K562 (cell line): ENCODE measurements around the gene PCK1. TPM values are rescaled to one million over a fixed set of nuclear protein-coding genes. Genes with fewer than 3 reads are reported as not detected.
"Not testable (repeated sequence)": the region's sequence is repeated elsewhere in the genome, so short reads cannot be mapped to it uniquely, and the experiment has no call there.

Source experiments
- ATAC-seq: fragments of 200-7000 bp; cut with Tn5 transposase; 3 replicates; pipeline ENCODE4 v1.9.1; 2020; ENCODE audit warnings: moderate library complexity
- BruUV-seq: library from RNA; stranded (reverse); fragments of 400-500 nt; replicated peaks from 2 replicates; lab custom pipeline; 2021; lab: Mats Ljungman, UMichigan
- CTCF ChIA-PET: fragments of 300-600 bp; formaldehyde crosslinking; extraction: SDS; loops from one replicate; lab custom pipeline; 2021; ENCODE audit warnings: low intra/inter-chr PET ratio; lab: Yijun Ruan, JAX
- POLR2A ChIA-PET: fragments of 300-600, 350-650 bp; sonication (Branson Sonifier 250); formaldehyde crosslinking; extraction: SDS; loops from one replicate; lab custom pipeline; 2021; ENCODE audit warnings: antibody characterized with exemption, inconsistent platforms; lab: Yijun Ruan, JAX
- DNase-seq, 4 experiments: peaks; one replicate each; pipeline versions ENCODE4 v3.0.0 to v3.0.0-alpha.2; 2011 to 2018; ENCODE audit warnings: low spot score in 3 of 4, mixed read lengths in 3 of 4; ENCODE audit errors: extremely low read depth in 1 of 4
- FAIRE-seq: peaks from 2 replicates; lab custom pipeline; 2011; peaks lifted over from hg19 to GRCh38; lab: Jason Lieb, UNC
- H2AFZ ChIP-seq: 2 replicates; pipeline ENCODE4 v1.6.0; 2011; ENCODE audit warnings: low read depth, low read length, control low read depth, inconsistent platforms
- H3K27ac ChIP-seq: fragments of 200-600 bp; 3 replicates; pipeline ENCODE4 v1.8.0; 2011; ENCODE audit warnings: low read depth, mild to moderate bottlenecking, control low read depth, inconsistent platforms, low read length, moderate library complexity, mixed read lengths; ENCODE audit errors: extremely low read depth
- H3K27me3 ChIP-seq, 2 experiments: fragments of 300-600 bp in 1 of 2; 2 replicates in 1 of 2; 3 replicates in 1 of 2; pipeline versions ENCODE4 v1.6.0 to v1.8.0; 2011; ENCODE audit warnings: inconsistent platforms in 2 of 2, low read length in 2 of 2, mild to moderate bottlenecking in 1 of 2, mixed read lengths in 1 of 2, moderate library complexity in 1 of 2; ENCODE audit not compliant: control insufficient read depth in 2 of 2, insufficient read depth in 2 of 2
- H3K36me3 ChIP-seq: fragments of 300-600 bp; 3 replicates; pipeline ENCODE4 v1.8.0; 2011; ENCODE audit warnings: mild to moderate bottlenecking, low read length, inconsistent platforms; ENCODE audit not compliant: control insufficient read depth, insufficient read depth
- H3K4me1 ChIP-seq, 2 experiments: fragments of 200-600 bp in 1 of 2; replicated peaks in 1 of 2; 2 replicates in 1 of 2; 3 replicates in 1 of 2; pipeline versions ENCODE4 v1.5.1 to v1.8.0; 2011; ENCODE audit warnings: inconsistent platforms in 2 of 2, low read length in 2 of 2, mild to moderate bottlenecking in 1 of 2, mixed read lengths in 1 of 2, moderate library complexity in 1 of 2; ENCODE audit not compliant: control insufficient read depth in 2 of 2, insufficient read depth in 2 of 2
- H3K4me2 ChIP-seq: 2 replicates; pipeline ENCODE4 v1.6.1; 2011; ENCODE audit warnings: low read length, control low read depth, inconsistent platforms, mixed read lengths; ENCODE audit not compliant: insufficient read depth
- H3K4me3 ChIP-seq: fragments of 200-600 bp; sonication (generic), shearing (Covaris generic); 2 replicates; pipeline ENCODE4 v1.5.1; 2016; ENCODE audit warnings: control low read depth, inconsistent platforms
- H3K79me2 ChIP-seq: fragments of 200-600 bp; 3 replicates; pipeline ENCODE4 v1.8.0; 2011; ENCODE audit warnings: low read length, inconsistent platforms; ENCODE audit not compliant: control insufficient read depth, insufficient read depth
- H3K9ac ChIP-seq, 2 experiments: 2 replicates each; pipeline versions ENCODE4 v1.6.0 to v1.6.1; 2011; ENCODE audit warnings: low read depth in 2 of 2, low read length in 2 of 2, control low read depth in 1 of 2, inconsistent platforms in 1 of 2, mild to moderate bottlenecking in 1 of 2, mixed read lengths in 1 of 2; ENCODE audit not compliant: insufficient read depth in 1 of 2
- H3K9me1 ChIP-seq: one replicate; pipeline ENCODE4 v1.6.0; 2011; ENCODE audit warnings: inconsistent platforms, mild to moderate bottlenecking, low read length, moderate library complexity; ENCODE audit not compliant: control insufficient read depth, insufficient read depth
- H3K9me3 ChIP-seq: replicated peaks from 2 replicates; pipeline ENCODE4 v1.5.1; 2011; ENCODE audit warnings: low read depth, low read length, inconsistent platforms; ENCODE audit not compliant: control insufficient read depth, insufficient read depth
- H4K20me1 ChIP-seq: replicated peaks from 2 replicates; pipeline ENCODE4 v1.6.1; 2011; ENCODE audit warnings: low read length, inconsistent platforms, mixed read lengths; ENCODE audit not compliant: control insufficient read depth, insufficient read depth
- CREB3L1 ChIP-seq: fragments of 450-650 bp; IDR thresholded peaks from 2 replicates; pipeline ENCODE4 v1.6.1; 2014; ENCODE audit warnings: low read depth, mild to moderate bottlenecking, moderate library complexity, borderline replicate concordance
- HSF4 ChIP-seq: fragments of 250-450 bp; sonication (Bioruptor Pico); IDR thresholded peaks from 2 replicates; pipeline ENCODE4 v2.1.2; 2022; ENCODE audit warnings: mild to moderate bottlenecking, moderate library complexity, borderline replicate concordance
- JUND ChIP-seq, 2 experiments: IDR thresholded peaks; 2 replicates in 1 of 2; 3 replicates in 1 of 2; pipeline ENCODE4 v1.6.1; 2011; ENCODE audit warnings: borderline replicate concordance in 2 of 2, low read depth in 2 of 2, low read length in 2 of 2, improper control_type of control experiment in 1 of 2, missing biosample characterization in 1 of 2, missing genetic modification characterization in 1 of 2, missing genetic modification reagents in 1 of 2
- NCOA4 ChIP-seq: fragments of 450-650 bp; IDR thresholded peaks from 2 replicates; pipeline ENCODE4 v1.6.1; 2018; ENCODE audit warnings: mild to moderate bottlenecking; ENCODE audit not compliant: partially characterized antibody
- NRF1 ChIP-seq, 2 experiments: fragments of 450-650 bp; IDR thresholded peaks in 1 of 2; conservative IDR thresholded peaks in 1 of 2; 2 replicates each; pipeline ENCODE4 v1.6.1; 2014; ENCODE audit warnings: mild to moderate bottlenecking in 2 of 2
- POLR2B ChIP-seq: fragments of 450-650 bp; IDR thresholded peaks from 2 replicates; pipeline ENCODE4 v1.6.1; 2018; ENCODE audit warnings: low read depth; ENCODE audit not compliant: partially characterized antibody
- TBL1XR1 ChIP-seq, 2 experiments: IDR thresholded peaks; 2 replicates each; pipeline ENCODE4 v1.6.1; 2012; ENCODE audit warnings: improper control_type of control experiment in 2 of 2, low read length in 2 of 2, mild to moderate bottlenecking in 1 of 2
- ZNF165 ChIP-seq: fragments of 250-450 bp; sonication (Bioruptor Pico); IDR thresholded peaks from 2 replicates; pipeline ENCODE4 v1.4.0; 2020; ENCODE audit warnings: borderline replicate concordance
- WGBS: fragments of 100-300 bp; shearing (Covaris generic); methylation state at CpG from one replicate; pipeline ENCODE4 v1.1.6; 2016; ENCODE audit warnings: low coverage, mixed read lengths; ENCODE audit not compliant: insufficient coverage; ENCODE audit errors: missing lambda C conversion rate; 5-methylcytosine and 5-hydroxymethylcytosine counted together
- in situ Hi-C: fragments of 300-500 bp; cut with MboI; formaldehyde crosslinking; loops from 4 replicates; pipeline ENCODE4 v1.15.0; 2018; ENCODE audit warnings: inconsistent platforms, mixed read lengths
- intact Hi-C: fragments of 100-400 bp; cut with micrococcal nuclease; formaldehyde crosslinking; loops from 2 replicates; pipeline ENCODE4 v1.14.2; 2022
- polyA plus RNA-seq, 8 experiments: library from polyadenylated mRNA; depleted of rRNA in 4 of 8; stranded (reverse) in 5 of 8; unstranded in 3 of 8; fragments of >200 nt; fragmentation: Nextera tagmentation in 2 of 8; fragmentation: Illumina TruSeq in 1 of 8; extraction: Ambion mirVana in 2 of 8; extraction: Trizol in 1 of 8; gene quantifications; 2 replicates each; pipeline versions ENCODE4 v1.2.1 to v1.2.3, GENCODE V29; 2011 to 2014; ENCODE audit warnings: inconsistent platforms in 1 of 8, missing spikeins in 1 of 8
- total RNA-seq, 7 experiments: library from RNA; depleted of rRNA in 6 of 7; stranded (reverse); fragments of >200 nt in 6 of 7; fragmentation: Illumina TruSeq in 2 of 7; extraction: Trizol in 2 of 7; gene quantifications; 2 replicates each; pipeline versions ENCODE4 v1.2.1 to v1.2.3, GENCODE V29; 2011 to 2021; ENCODE audit warnings: low replicate concordance in 1 of 7

The PCK1 gene
- total and polyA plus RNA-seq, 9 of the 15 experiments (the other 6 are each of a cell fraction or from before 2014, with no cell fraction given), result 0.05 to 0.73 (median 0.15) TPM

GRCh38 chr20:57560554-57561355 is at the start of gene PCK1 (continued):
- TF ChIP-seq CREB3L1 (peak; percentile 72; the same call in 1 of the 2 replicates), HSF4 (CRISPR knock-in tag) (no peak), POLR2B (no peak), JUND (IDR thresholded peaks at IDR 0.05; ENCODE audit: borderline replicate concordance, low read depth, low read length) (peak; percentile 84), JUND (tag; IDR thresholded peaks at IDR 0.05; ENCODE audit: borderline replicate concordance, low read depth, low read length) (peak; percentile 85; the same call in 2 of the 3 replicates), NCOA4 (no peak), NRF1 (conservative IDR thresholded peaks at IDR 0.05 in 1 of 2, IDR thresholded peaks at IDR 0.05 in 1 of 2) (0 out of 4 replicates have a peak, but pooled peaks have one; percentile 21 to 26), TBL1XR1 (IDR thresholded peaks at IDR 0.05; ENCODE audit: low read length in 2 of 2) (peak in 1 of 2 experiments; percentile 37; a peak in 1 of 4 replicates), ZNF165 (CRISPR knock-in tag) (no peak)

- H3K27me3 ChIP-seq, H3K4me1 ChIP-seq, H2AFZ ChIP-seq, DNase-seq, POLR2A ChIA-PET, BruUV-seq, H3K4me2 ChIP-seq, in situ Hi-C loops, H4K20me1 ChIP-seq, H3K4me3 ChIP-seq, intact Hi-C loops, H3K27ac ChIP-seq, H3K79me2 ChIP-seq, ATAC-seq, H3K9ac ChIP-seq, FAIRE-seq, H3K9me1 ChIP-seq, H3K9me3 ChIP-seq: not testable (repeated sequence)
- WGBS, result 80% methylated on average over 4 of the region's 7 CpGs
- CTCF ChIA-PET, result interaction anchor here (0.6 to 1.0 kb wide), 2 partner anchors 526 to 699 kb away, joined by 3 to 5 read pairs; no protein-coding TSS in a partner anchor
- H3K36me3 ChIP-seq, result peaks cover 96% of the 10 kb centered on the region
Measured at GRCh38 chr20:57511709-57512108, 49.2 kb upstream of the PCK1 start.
